Skin epidermis (tissue), 12 donors: Measurements from ENCODE around the gene MTREX.
A peak's percentile ranks its signal among the peaks of the same experiment; 100 is the strongest.

Experiments used
- H3K27ac ChIP-seq, 21 experiments: fragments of 200-600 bp; sonication (generic) in 11 of 21; one replicate each; pipeline ENCODE4 v1.5.0; 2020; ENCODE audit warnings: mild to moderate bottlenecking in 3 of 21, inconsistent platforms in 2 of 21, moderate library complexity in 2 of 21
- H3K4me3 ChIP-seq, 7 experiments: fragments of 200-600 bp; sonication (generic) in 2 of 7; one replicate each; pipeline ENCODE4 v1.5.0; 2020; ENCODE audit warnings: inconsistent platforms in 2 of 7, mild to moderate bottlenecking in 2 of 7, moderate library complexity in 1 of 7

Gene MTREX

DNA sequence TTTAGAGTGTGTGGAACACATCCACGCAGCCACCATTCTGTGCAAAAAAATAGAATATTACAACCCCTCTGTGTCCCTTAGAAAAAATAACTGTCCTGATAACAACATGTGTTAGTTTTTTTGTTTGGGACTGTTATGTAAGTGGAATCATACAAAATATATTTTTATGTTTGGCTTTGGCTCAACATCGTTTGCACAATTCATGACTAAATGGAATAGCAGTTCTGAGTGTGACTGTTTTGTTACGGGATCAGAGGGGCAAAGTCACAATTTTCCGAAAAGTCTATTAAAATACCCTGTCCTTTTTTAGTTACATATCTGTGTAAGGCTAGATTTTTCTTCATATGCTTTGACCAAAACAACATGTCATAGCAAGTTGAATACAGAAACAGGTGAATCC is 12.8 kb downstream of the MTREX start:
- peak overlapping the region in 3 of 21 experiments; percentile 32 to 53 (median 43) for H3K27ac ChIP-seq

DNA sequence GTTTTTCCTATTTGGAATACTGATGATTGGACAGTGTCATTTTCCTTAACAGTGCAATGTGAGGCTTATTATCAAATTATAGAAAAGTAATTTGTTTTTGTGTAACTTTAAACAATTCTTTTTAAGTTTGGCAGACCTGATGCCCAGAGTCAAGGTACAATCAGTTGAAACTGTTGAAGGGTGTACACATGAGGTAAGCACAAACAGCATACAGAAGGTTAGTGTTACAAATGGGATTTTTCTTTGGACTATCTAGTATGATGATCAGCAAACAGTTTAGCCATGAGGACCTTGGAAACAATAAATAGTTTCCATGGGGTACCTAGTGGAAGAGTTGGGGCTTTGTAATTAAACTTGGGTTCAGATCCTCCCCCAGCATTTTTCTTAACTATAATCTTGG is 16.2 kb downstream of the MTREX start:
- H3K27ac ChIP-seq, result no peak overlapping the region
- no peak overlapping the region for H3K4me3 ChIP-seq

More for the DNA sequence above, 12.8 kb downstream of the MTREX start:
- no peak overlapping the region for H3K4me3 ChIP-seq

DNA sequence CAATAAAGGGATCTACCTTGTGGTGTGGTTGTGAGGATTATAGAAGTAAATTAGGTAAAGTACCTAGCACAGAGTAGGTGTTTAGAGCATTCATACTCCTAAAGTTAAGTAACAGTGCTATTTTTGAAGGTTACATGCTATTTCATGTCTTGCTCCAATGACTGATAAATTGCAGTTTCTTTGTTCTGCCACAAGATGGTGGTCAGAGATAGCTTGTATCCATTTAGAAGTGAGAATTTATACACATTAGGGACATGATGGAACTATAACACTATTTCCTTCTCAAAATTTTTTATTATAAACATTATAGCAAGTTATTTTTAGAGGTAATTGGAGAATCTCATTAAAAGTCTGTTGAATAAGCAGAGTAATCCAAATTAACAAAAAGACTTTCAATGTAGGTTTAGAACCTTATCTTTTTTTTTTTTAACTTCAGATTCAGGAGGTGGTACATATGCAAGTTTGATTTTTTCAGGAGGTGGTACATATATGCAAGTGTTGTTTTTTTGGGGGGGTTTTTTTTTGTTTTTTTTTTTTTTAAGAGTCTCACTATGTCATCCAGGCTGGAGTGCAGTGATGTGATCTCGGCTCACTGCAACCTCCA is 17.1 kb downstream of the MTREX start:
- no peak overlapping the region for H3K27ac ChIP-seq
- H3K4me3 ChIP-seq, result no peak overlapping the region

DNA sequence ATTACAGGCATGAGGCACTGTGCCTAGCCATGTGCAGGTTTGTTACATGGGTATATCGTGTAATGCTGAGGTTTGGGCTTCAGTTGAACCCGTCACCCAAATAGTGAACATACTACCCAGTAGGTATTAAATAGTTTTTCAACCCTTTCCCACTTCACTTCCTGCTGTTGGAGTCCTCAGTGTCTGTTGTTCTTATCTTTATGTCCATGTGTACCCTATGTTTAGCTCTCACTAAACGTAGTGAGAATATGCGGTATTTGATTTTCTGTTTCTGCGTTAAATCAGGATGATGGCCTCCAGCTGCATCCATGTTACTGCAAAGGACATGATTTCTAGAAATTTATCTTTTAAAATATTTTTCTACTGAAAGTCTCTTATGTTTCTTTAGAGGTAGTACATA is 17.8 kb downstream of the MTREX start:
- Histone ChIP-seq H3K27ac (no peak overlapping the region), H3K4me3 (no peak overlapping the region)

DNA sequence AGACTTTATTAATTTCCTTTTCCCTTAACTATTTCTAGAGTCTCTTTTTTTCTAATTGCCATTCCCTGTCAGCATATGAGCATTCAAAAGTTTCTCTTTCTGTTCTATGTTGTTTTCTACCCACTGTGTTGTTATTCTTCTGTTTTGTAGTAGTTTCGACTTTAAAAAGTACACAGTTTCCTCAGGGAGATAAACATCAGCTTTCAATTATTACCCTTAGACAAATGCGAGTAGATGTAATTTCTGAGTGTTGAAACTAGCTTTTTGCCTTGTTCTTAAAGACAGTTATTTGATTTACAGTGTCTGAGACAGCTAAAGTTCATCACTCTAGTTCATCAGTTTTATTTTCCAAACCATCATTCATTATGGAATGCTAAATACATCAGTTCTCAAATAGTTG is 19.5 kb downstream of the MTREX start:
- peak overlapping the region in 1 of 21 experiments; percentile 27 for H3K27ac ChIP-seq
- no peak overlapping the region for H3K4me3 ChIP-seq

DNA sequence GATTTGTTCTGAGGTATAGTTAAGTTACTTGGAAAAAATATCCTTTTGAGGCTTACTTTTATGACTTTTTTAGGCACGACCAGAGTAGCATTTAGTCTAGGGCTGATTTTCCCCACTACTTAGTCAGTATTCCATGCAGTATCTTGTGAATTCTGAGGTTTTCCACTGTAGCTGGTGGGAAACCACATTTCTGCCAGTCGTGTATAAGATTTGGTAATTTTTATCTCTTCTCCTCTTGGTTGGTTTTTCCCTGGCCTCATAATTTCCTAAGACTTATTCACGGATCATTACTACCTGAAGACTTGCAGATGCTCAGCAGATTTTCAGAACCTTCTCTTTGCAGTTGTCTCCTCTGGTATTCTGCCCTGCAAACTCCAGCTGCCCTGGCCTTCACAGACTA is 23.5 kb downstream of the MTREX start:
- no peak overlapping the region for H3K27ac ChIP-seq
- H3K4me3 ChIP-seq, result no peak overlapping the region

DNA sequence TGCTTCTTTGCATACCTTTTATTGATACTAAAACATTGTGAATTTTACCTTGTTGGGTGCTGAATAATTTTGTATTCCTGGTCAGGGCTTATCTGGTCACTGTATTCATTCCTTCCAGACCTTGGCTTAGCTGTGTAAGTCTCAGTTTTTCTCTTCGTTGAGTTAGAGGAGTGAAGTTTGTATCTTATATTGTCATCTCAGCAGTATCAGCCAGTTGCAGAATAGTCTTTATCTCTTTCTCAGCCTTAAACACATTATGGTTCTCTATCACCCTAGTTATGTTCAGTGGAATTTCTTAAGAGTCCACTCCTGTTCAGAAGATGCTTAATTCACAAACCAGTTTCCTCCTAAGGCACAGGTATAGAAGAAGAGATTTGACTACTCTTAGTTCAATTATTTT is 25.2 kb downstream of the MTREX start:
- no peak overlapping the region for H3K4me3 ChIP-seq

DNA sequence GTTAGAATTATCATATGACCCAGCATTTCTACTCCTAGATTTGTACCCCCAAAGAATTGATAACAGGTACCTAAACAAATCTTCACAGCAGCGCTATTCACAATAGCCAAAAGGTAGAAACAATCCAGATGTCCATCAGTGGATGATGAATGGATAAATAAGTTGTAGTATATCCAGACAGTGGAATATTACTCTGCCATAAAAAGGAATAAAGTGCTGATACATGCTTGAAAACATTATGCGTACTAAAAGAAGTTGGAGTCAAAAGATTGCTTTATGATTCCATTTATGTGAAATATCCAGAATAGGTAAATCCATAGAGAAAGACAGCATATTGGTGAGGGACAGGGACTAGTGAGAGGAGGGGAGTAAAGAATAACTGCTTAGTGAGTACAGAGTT is 26.0 kb downstream of the MTREX start:
- Histone ChIP-seq H3K4me3 (no peak overlapping the region), H3K27ac (no peak overlapping the region)

More for the DNA sequence above, 25.2 kb downstream of the MTREX start:
- H3K27ac ChIP-seq, result no peak overlapping the region

DNA sequence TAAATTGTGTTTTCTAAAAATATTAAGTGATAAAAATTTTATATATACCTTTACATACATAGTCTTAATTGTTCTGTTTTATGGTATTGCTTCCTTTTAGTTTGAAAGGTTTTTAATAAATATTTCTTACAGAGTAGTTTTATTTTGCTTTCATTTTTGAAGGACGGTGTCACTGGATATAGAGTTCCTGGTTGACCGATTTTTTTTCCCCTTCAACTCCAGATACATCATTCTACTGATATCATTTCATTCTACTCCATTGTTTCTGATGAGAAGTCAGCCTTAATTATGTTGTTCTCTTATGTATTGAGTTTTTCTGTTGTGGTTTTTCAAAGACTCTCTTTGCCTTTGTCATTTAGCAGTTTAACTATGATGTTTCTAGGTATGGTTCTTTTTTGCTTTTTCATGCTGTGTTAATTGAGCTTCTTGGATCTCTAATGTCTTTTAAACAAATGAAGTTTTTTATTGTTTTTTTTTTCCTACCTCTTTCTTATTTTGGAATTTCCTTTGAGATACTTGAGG is 30.4 kb downstream of the MTREX start:
- H3K27ac ChIP-seq, result no peak overlapping the region
- no peak overlapping the region for H3K4me3 ChIP-seq

DNA sequence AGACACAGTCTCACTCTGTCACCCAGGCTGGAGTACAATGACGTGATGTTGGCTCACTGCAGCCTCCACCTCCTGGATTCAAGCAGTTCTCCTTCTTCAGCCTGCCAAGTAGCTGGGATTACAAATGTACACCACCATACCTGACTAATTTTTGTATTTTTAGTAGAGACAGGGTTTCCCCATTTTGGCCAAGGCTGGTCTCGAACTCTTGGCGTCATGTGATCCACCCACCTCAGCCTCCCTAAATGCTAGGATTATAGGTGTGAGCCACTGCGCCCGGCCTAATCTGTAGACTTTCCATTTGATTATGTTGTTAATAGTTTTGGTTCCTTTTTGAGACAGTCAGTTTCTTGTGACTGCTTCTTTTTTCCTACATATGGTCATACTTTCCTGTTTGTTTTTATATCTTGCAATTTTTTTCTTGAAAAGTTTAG is 31.0 kb downstream of the MTREX start:
- no peak overlapping the region for H3K27ac ChIP-seq
- H3K4me3 ChIP-seq, result no peak overlapping the region

DNA sequence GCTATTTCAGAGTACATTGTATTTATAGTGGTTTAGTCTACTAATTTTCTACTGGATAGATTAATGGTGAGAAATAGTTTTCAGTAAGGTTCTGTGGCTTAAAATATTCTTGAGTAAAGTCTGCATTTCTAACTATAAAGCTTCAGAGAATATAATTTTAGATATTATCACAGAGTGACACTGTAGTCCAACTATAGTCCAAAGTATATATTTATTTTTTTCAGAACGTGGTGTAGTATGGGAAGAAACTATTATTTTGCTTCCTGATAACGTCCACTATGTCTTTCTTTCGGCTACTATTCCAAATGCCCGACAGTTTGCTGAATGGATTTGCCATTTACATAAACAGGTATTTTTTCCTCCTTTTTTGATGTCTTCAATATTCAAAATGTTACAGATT is 35.3 kb downstream of the MTREX start:
- Histone ChIP-seq H3K27ac (no peak overlapping the region), H3K4me3 (no peak overlapping the region)

DNA sequence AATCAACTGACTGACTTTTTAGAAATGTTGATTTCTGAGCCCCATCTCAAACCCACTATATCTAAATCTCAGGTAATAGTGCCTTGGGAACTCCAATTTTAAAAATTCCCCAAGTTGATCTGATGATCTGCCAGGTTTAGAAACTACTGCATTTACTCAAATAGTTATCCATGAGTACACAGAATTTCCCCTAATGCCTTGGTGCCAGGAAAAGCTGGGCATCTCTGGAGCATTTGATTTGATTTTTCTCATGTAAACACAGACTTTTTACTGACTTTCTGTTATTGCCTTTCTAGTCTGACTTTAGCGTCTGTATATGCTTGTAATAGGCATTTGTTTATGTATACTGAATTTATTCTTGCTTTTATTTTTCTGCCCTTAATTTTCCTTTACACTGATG is 35.8 kb downstream of the MTREX start:
- no peak overlapping the region for H3K4me3 ChIP-seq
- H3K27ac ChIP-seq, result peak overlapping the region in 1 of 21 experiments; percentile 5

DNA sequence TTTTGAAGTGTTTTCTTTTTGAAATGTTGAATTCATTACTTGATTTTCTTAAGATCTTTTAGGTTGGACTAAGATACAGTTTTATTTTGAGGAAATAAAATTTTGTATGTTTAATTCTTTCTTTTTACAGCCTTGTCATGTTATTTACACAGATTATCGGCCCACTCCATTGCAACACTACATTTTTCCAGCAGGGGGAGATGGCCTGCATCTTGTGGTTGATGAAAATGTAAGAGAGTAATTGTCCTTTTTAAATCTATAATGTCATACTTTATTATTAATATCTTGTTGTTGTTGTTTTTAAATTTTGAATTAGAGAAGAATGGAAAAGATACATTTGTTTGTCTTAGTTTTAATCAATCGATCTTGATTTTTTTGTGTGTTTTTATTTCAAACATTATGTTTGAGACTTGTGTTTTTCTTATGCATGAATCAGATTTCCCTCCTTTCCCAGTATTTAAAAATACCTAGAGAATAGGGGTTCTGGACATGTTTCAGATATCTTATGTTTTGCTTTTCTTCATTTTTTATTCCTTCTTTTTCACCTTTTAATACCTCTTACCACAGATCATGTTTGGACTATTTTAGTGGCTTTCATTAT is 36.7 kb downstream of the MTREX start:
- Histone ChIP-seq H3K4me3 (no peak overlapping the region), H3K27ac (peak overlapping the region in 1 of 21 experiments; percentile 5)

DNA sequence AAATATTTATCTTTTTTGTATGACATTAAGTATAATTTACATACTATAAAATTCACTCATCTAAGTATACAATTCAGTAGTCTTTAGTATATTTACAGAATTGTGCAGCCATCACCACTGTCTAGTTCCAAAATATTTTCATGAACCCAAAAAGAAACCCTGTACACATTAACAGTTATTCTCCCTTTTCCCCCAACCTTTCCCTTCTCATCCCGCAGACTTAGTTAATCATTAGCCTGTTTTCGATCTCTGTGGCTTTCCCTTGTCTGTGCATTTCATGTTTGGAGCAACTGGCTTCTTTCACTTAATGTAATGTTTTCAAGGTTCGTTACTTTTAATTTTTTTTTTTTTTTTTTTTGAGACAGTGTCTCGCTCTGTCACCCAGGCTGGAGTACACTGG is 37.5 kb downstream of the MTREX start:
- H3K27ac ChIP-seq, result no peak overlapping the region
- H3K4me3 ChIP-seq, result no peak overlapping the region

DNA sequence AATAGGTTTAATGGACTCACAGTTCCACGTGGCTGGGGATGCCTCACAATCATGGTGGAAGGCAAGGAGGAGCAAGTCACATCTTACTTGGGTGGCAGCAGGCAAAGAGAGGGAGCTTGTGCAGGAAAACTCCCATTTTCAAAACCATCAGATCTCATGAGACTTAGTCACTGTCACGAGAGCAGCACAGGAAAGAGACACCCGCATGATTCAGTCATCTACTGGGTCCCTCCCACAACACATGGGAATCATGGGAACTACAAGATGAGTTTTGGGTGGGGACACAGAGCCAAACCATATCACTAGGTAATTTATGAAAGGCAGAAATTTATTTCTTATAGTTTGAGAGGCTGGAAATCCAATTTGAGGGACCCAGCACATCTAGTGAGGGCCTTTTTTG is 40.0 kb downstream of the MTREX start:
- H3K27ac ChIP-seq, result no peak overlapping the region
- H3K4me3 ChIP-seq, result no peak overlapping the region

DNA sequence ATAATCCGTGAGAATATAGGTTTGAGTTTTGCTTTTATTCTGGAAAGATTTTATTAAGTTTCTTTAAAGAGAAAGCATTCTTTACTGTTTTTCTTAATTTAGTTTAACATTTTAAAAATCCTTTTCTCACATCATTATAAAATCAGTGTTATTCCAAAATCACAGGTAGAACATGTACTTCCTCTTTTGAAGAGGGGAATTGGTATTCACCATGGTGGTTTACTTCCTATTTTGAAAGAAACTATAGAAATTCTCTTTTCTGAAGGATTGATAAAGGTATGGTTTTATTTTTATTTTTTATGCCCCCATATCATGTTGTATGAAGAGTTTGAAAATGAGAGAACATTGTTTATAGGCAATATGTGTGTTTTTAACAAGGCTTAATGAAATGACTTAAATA is 43.0 kb downstream of the MTREX start:
- Histone ChIP-seq H3K27ac (no peak overlapping the region), H3K4me3 (no peak overlapping the region)

DNA sequence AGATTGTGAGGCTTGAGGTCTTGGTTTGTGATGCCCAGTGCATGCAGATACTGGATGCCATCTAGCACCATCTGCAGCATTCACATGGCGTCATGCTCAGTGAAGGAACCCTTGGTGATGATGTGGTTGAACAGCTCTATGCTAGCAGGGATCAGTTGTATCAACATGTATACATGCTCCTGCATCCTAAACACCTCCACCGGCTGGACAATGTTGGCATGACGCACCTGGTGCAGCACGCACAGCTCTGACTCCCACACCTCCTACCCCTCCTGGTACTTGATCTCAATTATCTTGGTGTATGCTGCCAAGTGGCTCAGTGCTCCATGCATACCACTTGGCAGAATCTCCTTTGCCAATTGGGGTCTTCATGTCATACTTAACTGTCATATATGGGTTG is 49.1 kb downstream of the MTREX start:
- H3K4me3 ChIP-seq, result no peak overlapping the region
- no peak overlapping the region for H3K27ac ChIP-seq

DNA sequence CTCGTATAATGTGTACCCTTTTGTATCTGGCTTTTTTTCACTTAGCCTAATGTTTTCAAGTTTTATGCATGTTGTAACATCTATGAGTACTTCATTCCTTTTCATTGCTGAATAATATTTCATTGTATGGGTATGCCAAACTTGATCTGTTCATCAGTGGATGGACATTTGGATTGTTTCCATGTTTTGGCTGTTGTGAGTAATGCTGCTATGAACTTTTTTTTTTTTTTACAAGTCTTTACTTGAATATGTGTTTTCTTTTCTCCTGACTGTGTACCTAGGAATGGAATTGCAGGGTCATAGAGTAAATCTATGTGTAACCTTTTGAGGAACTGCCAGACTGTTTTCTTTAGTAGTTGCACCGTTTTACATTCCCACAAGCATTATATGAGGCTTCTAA is 52.4 kb downstream of the MTREX start:
- H3K4me3 ChIP-seq, result no peak overlapping the region
- no peak overlapping the region for H3K27ac ChIP-seq

DNA sequence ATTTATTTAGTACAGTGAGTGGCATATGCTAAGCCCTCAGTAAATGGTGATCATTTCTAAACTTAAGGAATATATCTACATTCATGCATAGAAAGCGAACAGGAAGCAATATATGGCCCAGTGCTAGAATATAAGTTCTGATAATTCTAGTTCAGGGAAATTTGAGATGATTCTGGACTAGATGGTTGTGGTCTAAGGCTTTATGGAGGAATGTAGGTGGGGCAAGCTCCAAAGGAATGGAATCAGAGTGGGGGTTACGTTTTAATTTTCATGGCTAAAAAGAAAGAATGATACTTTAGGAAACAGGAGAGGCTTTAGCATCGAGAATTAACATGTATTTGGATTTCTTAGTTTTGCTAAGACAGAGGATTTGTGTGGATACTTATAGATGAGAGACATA is 56.1 kb downstream of the MTREX start:
- Histone ChIP-seq H3K27ac (no peak overlapping the region), H3K4me3 (no peak overlapping the region)

DNA sequence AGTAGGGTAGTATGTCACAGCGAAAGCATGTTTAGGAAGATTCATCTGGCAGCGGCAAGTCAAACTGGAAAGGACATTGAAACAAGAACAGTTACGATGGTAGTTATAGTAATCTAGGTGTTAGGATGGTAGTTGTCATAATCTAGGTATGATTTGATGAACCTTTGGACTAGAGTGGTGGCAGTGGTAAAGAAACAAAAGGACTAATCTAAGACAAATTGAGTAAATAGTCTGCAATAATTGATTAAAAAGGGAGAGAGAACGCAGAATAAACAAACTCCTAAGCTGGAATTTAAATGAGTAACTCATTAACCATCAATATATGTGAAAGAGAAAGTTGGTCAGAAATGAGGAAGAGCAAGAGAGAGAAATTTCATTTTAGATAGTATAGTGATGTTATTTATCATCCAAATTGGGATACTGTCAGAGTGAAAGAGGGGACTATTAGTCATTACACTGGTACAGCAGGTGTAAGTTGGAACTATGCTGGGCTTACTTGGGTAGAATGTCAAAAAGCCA is 56.8 kb downstream of the MTREX start:
- H3K4me3 ChIP-seq, result no peak overlapping the region

DNA sequence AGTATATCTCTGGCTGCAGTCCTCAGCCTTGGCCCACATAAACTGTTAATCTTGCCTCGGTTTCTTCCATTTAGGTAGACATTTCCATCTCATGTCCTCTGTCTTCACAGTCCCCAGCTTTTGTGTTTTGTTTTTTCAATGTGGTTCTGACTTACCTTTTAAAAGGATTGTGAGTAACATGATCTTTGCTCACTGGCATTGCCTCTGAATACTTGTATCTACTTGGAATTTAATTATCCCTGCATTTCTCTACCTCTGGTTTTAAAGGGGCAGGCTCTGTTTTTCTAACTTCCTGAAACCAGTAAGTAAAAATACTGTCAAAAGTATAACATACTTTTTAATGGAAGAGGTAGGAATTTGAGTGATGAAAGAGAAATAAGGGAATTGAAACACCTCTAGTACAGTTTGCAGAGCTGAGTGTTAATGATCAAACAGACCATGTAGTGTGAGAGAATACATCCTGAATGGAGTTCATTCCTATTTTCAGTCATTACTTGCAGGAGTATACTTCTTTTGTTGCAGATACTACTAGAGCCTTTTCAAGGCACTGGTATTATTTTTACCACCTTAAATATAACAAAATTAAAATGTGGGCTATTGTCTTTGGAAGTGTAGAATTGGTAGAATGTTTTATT is 62.6 kb downstream of the MTREX start:
- no peak overlapping the region for H3K27ac ChIP-seq
- no peak overlapping the region for H3K4me3 ChIP-seq

More for the DNA sequence above, 56.8 kb downstream of the MTREX start:
- H3K27ac ChIP-seq, result no peak overlapping the region
